PC-9 (cell line): ENCODE data around the gene PCNT.

Experiments
- CTCF ChIP-seq: fragments of 200-600 bp; sonication (generic); conservative IDR thresholded peaks from 2 replicates; pipeline ENCODE4 v1.6.1; 2017; ENCODE audit warnings: mixed run types, antibody characterized with exemption, mild to moderate bottlenecking, moderate library complexity
- EZH2 ChIP-seq: fragments of 200-600 bp; sonication (generic); IDR thresholded peaks from 2 replicates; pipeline ENCODE4 v1.8.0; 2017; ENCODE audit warnings: antibody characterized with exemption, low read depth

GRCh38 chr21:46493828-46494227, 169.9 kb downstream of the PCNT start:
- TF ChIP-seq CTCF = no peak
- no peak for TF ChIP-seq EZH2
